NCI-H2081 treated with DMSO at 0.1 percent for 48 hours (cell line): ENCODE data around the gene MYO5B.

Experiments used
- DNase-seq: peaks from one replicate; lab custom pipeline; 2025; lab: John Stamatoyannopoulos, UW

Gene MYO5B

DNA sequence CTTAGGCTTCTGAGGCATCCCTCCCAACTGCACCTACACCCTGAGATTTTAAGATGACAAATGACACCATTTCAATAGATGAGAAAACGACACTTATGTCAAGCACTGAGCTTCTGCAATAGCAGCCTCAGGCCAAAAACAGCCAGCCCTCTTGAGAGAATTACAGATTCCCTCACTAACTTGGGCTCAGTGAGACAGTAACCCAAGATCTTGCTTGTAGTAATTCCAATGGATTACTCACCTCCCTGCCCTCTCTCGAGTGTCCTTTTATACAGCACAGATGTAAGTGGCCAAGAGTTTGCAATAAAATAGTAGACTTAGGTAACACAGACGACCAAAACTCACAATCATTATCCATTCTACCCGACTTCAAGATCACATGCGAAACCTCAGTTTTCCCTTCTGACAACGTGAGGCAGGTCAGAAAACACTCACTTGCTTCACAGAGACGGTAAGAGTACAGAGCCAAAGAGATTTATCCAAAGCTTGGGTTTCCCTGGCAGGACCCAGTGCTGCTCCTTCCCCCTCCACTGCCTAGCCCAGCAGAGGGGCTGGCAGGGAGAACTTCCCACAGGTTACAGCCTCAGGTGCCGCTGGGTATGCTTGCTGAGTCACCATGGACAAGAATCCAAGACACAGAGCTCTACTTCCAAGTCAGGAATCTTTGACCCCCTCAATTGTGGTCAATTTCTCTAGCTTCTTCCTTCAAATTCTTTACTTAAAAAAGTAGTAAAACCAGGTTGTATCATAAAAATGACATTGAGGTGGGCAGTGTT lies 181.4 kb downstream of the MYO5B start:
- DNase-seq: no peak

DNA sequence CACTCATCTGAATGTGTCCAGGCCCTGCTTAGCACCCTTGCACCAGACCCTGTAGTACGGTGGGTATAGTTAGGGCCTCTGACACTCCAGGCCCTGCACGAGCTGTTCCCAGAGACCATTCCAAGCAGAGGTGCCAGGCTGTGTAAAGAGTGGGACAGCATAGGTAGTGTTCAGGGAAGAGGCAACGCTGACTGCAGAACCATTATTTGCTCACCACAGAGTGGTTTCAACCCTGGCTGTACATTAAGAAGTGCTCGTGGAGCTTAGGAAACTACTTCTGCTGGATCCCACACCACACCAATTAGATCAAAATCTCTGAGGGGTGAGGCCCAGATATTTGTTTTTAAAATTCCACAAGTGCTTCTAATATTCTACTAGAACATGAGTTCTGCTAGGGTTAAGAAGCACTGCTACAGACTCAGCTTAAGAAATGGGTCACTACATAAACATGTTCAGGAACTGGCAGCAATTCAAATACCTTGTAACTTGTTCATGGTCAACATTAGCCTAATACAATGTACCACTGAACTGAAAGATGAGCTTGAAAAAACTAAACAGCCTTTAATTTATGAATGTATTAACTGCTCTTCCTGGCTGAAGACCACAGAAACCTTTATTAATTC lies 183.0 kb downstream of the MYO5B start:
- DNase-seq: no peak

DNA sequence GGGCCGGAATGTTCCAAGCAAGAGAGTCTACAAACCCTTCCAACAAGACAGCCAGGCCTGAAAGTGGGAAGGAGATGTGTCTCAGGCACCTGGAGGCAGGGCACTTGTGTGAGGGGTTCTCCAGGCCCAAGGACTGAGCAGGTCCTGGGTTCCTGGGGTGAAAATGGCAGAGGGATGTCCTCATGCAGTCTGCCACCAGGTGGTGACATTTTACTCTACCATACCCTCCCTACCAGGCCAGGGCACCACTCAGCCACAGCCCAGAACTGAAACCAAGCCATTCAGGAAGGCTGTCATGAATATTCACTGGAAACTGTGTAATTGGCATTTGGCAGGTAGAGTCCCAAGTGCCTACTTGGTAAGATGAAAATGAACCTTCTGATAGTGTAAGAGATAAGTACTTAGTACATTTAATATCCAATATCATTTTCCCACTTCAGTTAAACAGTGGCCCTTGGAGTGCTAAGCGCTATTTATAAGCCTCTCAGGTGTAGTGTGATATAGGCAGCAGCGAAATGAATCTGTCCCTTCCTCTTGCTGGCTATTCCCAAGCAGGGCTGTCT lies 185.1 kb downstream of the MYO5B start:
- DNase-seq: no peak

DNA sequence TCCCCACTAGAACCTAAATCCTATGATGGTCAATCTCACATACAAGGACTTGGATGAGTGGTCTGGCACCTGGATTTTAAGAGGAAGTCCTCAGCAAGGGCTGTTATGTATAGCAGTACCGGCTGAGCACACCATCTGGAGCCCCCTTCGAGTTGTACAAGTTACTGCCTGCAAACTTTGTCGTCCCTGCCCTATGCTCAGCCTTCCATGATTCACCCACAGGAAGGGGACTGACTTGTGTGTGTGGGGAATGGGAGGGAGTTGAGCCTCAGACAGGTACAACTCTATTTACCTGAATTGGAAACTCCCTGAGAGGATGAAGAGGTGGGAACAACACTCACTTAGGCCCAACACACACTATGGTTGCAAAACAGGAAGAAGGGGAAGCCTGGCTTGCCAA lies 186.6 kb downstream of the MYO5B start:
- no peak for DNase-seq

DNA sequence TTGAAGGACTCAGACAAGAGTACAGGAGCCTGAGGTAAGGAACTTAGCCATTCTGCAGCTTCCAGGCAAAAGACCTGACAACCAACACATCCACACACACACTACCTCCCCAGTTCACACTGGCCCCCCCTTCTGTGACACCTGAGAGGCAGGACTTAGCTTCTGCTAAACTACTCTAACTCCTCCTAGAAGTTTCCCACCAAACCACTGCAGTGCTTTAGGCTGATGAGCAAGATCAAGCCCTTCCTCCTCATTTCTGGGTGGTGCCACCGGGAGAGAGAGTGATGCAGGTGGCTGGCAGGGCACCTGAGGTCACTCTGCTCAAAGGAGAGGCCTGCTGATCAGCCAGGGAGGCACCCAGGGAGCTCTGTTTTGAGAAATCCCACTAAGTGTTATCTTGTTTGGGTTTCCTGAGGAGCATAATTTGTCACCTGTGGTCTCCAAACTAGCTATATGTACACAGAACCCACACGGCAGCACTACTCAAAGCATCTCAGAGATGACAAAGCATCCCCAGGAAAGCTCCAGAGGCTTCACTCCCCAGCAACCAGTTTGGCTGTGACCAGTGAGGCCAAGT lies 188.4 kb downstream of the MYO5B start:
- DNase-seq: no peak

DNA sequence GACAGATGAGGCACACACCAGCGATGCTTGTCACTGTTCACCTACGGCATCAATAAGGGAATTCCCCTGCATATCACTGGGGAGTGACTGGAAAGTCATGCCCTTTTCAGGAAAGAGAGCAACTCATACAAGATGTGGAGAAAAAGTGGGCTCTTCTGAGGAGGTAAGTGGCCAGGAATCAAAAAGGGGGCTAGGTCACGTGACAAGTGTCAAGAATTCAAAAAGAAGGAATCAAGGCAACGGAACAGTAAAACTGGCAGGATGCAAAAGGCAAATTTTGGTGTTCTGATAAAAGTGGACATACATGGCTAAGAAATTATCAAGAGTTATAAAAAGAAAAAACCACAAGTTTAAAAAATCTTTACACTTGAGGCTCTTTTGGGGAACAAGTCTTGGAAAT lies 190.9 kb downstream of the MYO5B start:
- DNase-seq: no peak

DNA sequence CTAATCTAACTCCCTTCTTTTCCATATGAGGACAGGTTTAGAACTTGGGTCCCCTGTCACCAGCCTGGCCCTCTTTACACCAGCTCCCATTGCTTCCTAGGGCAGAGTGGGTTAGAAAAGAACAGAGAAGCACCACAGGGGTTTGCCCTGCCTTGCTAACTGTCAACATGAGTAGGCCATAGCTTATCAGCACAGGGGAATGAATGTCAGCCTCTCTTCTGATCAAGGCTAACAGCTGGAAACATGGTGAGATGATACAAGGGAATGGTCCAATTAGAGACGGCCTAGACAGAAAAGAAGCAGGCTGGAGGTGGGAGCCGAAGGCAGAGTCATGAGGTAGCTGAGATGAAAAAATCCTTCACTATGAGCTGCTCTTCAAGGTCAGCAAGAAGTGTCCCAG lies 192.2 kb downstream of the MYO5B start:
- no peak for DNase-seq

DNA sequence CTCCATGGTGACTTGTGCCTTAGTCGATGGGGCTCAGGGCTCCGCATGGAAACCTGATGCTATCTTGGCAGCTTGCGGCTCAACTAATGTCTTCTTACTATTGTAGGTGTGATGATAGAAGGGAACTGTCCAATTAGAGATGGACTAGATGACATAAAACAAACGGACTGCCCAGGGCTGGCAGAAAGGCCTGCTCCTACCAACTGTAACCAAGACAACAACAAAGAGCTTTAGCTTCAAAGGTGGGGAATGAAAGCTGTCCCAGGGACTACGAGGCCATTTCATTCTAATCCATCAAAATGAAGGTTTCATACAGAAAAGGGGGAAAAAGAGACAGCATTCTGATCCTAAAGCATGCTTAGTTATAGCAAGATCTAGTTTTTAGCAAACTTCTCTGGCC lies 194.7 kb downstream of the MYO5B start:
- DNase-seq: no peak

DNA sequence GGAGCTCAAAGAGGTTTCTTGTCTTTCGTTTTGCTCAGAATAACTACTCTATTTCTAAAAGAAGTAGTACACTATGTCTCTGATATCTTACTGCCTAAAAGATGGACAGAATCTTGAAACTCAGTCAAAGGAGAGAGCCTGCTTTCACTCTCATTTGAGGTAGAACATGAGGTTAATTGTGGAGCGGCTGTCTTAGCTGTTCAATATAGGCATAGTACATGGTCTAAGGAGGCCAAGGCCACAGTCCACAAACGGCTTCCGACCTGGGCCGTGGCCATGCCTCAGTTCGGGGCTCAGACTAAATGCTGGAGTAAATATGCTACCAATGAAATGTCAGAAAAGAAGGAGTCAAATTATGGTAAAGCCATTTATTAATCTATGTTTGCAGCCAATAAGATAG lies 195.8 kb downstream of the MYO5B start:
- DNase-seq: no peak

DNA sequence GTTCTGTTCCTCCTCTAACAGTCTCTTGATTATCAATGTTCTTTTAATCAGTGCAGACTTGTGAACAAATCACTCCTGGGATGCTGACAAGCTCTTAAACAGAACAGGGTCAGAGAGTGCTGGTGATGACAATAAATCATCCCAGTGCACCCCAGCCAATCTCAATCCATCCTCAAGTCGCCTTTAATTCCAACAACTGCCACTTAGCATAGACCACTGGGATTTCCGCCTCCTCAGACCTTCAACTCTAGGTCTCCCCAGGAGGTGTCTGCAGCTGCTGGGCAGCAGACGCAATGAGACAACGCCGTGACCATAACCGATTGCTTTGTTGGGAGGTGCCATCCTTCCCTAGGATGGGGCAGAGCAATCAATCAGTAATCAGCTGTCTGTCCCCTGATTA lies 197.4 kb downstream of the MYO5B start:
- DNase-seq: no peak

DNA sequence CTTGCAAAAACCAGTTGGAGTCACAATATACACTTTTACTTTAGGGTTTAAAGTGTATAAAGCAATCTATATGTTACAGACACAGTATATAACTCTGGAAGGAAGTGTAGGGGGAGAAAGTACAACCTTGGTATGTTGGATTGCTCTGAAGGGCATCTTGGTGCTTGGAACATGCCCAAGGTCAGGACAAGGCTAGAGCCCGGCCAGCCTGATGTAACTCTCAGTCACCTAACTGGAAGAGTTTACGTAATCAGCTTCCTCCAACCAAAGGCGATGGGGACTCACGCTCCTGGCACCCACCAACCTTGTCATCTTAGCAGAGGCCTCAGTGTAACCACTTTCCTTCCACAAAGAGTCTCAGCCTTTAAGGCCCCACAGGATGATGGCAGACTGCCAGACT lies 200.5 kb downstream of the MYO5B start:
- no peak for DNase-seq

DNA sequence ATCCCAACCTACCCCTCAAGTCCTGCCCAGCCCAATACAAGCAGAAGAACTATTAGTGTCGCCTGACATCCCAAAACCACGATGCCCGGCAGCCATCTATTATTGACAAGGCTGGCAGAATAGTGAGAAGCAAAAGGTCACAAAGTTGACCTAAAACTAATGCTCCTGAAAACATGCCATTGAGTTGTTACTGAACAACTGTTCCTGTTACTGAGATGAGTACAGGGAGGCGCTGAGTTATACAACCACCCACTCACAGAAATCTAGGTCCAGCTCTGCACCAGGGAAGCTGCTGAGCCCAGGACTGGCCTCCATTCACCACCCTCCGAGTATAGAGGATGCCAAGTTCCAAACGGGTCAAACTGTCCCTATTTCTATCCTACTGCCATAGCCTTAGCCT lies 201.6 kb downstream of the MYO5B start:
- DNase-seq: no peak

DNA sequence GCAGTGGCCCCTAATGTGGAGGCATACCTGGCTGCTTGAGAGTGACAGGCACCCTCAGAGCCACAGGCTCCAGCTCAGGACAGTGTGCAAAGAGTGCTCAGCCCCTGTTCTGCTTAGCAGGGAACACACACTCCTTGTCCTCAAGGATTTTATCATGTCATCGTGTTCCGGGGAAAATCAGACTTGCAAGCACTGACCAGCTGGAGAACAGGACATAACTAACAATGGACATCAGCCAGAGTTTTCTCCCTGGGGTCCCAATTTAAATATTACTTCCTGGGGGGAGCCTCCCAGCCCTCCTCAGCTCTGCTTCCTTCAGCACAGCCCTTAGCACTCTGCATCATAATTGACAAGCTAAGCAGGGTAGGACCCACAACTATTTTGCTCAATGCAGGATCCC lies 206.2 kb downstream of the MYO5B start:
- no peak for DNase-seq

DNA sequence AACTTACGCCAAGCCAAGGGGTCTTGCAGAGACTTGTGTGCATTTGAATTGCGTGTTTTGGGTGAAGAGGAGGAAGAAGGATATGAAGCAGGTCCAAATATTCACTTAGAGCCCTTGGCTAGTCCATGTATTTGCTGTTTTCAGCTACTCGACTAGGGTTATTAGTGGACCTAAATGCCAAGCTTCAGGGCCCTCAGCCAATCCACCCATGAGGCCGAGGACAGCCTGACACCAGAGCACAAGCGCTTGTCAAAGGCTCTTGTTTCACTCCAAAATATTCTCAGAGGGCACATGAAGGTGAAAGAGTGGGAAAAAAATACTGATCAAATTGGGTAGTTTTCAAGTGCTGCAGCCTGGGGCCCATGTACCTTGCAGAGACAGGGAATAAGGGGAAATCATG lies 206.8 kb downstream of the MYO5B start:
- DNase-seq: no peak

DNA sequence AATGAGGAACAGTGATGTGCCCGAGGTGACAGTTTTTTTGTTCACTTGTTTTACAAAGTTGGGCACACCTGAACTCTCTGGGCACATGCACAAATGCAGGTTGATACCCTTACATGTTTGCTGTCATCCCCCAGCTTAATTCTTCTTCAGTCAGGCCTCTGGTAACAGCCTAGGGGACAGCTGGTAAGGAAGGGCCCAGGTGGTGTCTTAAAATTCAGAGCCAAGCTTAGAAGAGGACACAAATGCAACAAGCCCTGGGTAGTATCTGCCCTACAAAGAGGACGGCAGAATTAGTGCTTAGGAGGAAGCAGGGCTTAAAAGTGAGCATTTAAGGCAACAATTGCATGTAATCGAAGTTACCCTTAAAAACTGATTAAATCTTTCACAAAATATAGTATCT lies 209.7 kb downstream of the MYO5B start:
- DNase-seq: no peak

DNA sequence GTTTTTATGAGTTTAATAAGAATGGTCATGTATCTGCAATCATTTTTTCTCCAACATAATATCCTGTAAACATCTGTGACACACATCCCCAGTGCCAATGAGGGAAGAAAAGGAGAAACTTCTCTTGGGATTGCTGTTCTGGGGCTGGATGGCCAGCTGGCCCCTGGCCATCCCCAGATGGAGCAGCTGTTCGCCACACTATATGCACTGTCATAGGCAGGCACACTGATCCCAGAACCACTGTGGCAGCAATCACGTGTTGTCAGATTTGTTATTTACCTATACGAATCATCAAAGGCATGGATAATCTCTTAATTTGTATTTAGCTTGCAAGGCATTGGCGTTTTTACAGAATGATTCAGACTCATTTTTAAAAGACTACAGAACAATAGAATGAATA lies 214.1 kb downstream of the MYO5B start:
- no peak for DNase-seq

DNA sequence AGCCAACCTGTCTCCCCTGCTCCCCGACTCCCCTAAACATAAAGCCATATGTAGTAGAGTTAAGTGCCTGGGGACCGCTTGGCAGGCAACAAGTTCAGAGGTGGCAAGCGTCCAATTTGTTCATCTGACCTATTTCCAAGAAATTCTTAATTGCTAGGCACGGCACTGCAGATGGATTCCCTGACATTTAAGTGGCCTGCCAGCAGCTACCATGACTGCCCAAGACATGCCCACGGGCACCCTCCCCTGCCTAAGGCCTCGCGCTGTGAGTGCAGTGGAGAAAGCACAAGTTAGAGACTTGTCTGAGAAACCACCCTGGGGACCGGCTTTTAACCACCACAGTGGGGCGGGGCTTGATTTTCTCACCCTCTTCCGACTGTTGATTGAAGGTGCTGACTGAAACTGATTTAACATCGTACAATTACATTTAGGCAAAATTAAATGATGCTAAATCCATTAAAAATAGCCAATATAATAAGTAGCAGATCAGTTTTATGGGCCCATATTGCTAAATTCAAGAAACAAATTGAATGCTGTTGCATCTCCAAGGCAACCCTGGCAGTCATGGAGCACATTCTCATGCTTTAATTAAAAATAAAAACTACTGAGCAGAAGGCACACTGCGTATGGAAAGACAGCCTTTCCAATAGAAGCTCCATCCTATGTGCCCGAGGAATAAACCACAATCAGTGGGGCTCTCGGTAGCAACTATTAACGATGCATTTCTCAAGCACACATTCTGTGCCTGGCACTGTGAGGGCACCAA lies 218.0 kb downstream of the MYO5B start:
- DNase-seq: no peak

DNA sequence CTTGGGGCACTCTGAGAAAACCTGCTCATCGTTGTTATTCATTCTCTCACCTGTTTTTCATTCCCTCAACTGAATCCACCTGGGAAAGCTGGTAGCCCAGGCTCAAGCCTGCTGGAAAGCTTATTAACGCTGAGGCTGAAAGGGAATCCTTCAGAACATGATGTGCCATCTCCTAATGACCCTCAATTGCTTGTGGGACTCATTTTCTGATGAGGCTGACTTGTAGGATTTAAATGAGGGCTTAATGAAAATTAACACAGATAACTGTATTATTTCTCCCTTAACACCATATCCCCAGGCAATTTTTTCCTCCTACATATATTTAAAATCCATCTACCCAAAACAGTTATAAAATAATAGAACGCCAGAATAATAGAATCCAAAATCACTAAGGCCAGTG lies 218.9 kb downstream of the MYO5B start:
- DNase-seq: no peak

DNA sequence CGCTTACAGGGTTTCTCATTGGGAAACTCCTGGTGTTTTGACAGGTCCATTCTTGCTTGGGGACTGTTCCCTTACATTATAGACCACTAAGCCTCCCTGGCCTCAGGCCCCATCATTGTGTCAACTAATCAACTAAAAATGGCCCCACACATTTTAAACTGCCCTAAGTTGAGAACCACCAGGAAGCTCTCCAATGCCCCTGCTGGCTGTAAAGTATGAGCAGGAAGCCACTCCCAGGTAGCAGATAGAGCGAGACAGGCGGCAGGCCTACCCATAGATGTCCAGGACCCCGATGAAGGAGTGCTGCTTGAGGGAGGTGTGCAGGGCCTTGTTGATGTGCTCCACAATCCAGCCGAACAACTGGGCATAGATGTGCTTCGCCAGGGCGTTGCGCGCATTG lies 220.9 kb downstream of the MYO5B start:
- no peak for DNase-seq

DNA sequence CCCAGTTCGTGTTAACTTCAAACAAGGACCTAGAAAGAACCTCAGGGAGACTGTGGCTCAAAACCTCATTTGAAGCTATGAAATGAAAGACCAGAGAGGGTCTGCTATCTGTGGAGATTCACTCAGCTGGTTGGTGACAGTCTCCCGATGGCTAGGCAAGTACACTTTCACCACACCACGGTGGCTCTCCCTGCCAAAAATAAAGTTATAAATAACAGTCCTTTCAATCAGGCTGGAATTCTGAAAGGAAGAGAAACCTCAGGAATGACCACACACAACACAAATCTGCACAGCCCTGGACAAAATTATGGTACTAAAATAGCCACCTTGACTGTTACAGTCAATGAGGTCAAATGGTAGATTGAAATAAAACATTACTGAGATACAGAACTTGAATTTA lies 221.4 kb downstream of the MYO5B start:
- no peak for DNase-seq

DNA sequence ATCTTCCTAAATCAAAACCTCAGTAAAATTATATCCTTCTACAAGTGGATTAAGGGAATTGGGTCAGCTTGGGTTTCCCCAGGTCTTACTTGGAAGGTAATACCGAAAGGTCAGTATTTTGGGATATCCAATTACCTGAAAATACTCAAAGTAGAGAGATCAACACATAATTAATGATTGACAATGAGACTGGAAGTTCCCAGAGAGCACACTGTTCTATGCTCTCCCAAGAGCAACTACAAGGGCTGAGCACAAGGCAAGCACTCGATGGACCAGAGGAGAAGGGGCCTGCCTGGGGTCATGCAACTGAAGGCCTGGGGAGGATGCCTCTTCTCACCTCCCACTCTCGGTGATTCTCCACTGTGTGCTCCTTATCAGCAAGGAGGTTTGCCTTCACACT lies 222.4 kb downstream of the MYO5B start:
- no peak for DNase-seq

DNA sequence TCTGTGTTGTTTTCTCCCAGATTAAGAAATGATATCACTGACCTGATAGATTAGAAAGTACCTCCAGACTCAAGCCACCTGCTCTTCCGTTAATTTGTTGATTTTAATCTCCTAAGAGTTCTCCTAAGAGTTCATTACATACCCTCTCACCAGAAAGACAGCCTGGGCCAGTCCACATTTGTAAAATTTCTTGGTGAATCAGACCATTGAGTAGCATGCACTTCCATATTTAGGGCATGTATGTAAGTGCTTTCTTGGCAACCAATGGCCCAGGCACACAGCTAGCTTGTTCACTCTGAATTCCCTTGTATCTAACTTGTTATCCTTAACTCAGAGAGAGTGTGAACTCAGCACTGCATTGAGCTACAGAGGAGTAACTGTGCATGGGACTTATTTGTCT lies 223.5 kb downstream of the MYO5B start:
- no peak for DNase-seq

DNA sequence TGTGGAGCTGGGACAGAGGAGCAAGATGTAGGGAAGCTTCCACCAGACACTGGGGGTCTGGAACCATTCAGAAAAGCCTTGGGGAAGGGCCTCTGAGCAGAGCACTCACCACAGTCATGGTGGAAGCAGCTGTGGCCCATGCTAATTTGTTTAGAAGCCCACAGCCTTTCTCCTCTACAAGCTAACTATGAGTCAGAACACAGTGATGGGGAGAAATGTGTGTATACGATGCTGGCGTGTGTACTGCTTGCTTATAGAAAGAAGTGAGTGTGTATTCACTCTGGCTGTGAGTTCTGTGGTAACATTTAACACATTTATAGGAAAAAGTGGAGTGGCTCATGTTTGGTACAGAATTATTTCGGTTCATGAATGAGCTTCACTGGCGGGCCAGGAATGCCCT lies 224.6 kb downstream of the MYO5B start:
- DNase-seq: no peak
